Measurements from ENCODE around the gene PDE11A.

Gene PDE11A

GRCh38 chr2:177808984-177809809 lies 263.4 kb downstream of the PDE11A start:
- Histone ChIP-seq H2AFZ (no peak overlapping the region), H3K27me3 (ENCODE audit: control insufficient read depth, insufficient read depth, low read length) (no peaks in the 10 kb centered on the region), H3K9ac (no peak overlapping the region), H3K79me2 (no peaks in the 10 kb centered on the region), H3K9me3 (ENCODE audit: control insufficient read depth, low read length) (peaks cover 2% of the 10 kb centered on the region), H3K4me1 (no peaks in the 10 kb centered on the region), H3K36me3 (ENCODE audit: control insufficient read depth, insufficient read depth, low read length) (no peaks in the 10 kb centered on the region), H3K4me3 (ENCODE audit: low read depth, low read length) (no peak overlapping the region), H3K4me2 (ENCODE audit: low read length) (no peak overlapping the region), H3K27ac (no peak overlapping the region)
- no peak for TF ChIP-seq CTCF (IDR thresholded peaks at IDR 0.05)

- H3K79me2 ChIP-seq: no peaks in the 10 kb centered on the region
- H3K36me3 ChIP-seq (ENCODE audit: control insufficient read depth, insufficient read depth, low read length): no peaks in the 10 kb centered on the region
- H3K27me3 ChIP-seq (ENCODE audit: control insufficient read depth, insufficient read depth, low read length): no peaks in the 10 kb centered on the region
- no peak overlapping the region for H2AFZ ChIP-seq
- H3K4me3 ChIP-seq (ENCODE audit: low read depth, low read length): no peak overlapping the region
- no peak overlapping the region for H3K27ac ChIP-seq
- TF ChIP-seq CTCF (IDR thresholded peaks at IDR 0.05): no peak
- H3K4me1 ChIP-seq: no peaks in the 10 kb centered on the region
- peaks cover 2% of the 10 kb centered on the region for H3K9me3 ChIP-seq (ENCODE audit: control insufficient read depth, low read length)
- no peak overlapping the region for H3K4me2 ChIP-seq (ENCODE audit: low read length)
- H3K9ac ChIP-seq: no peak overlapping the region
These were observed 266.6 kb downstream of the PDE11A start for GRCh38 chr2:177806025-177806424.

GRCh38 chr2:177799531-177799930 lies 273.0 kb downstream of the PDE11A start:
- Histone ChIP-seq H3K27ac (no peak overlapping the region), H3K9ac (no peak overlapping the region), H3K36me3 (ENCODE audit: control insufficient read depth, insufficient read depth, low read length) (no peaks in the 10 kb centered on the region), H3K79me2 (no peaks in the 10 kb centered on the region), H3K4me3 (ENCODE audit: low read depth, low read length) (no peak overlapping the region), H3K9me3 (ENCODE audit: control insufficient read depth, low read length) (no peaks in the 10 kb centered on the region), H3K27me3 (ENCODE audit: control insufficient read depth, insufficient read depth, low read length) (no peaks in the 10 kb centered on the region), H3K4me1 (peaks cover 6% of the 10 kb centered on the region), H3K4me2 (ENCODE audit: low read length) (no peak overlapping the region), H2AFZ (no peak overlapping the region)
- peak; percentile 51 for TF ChIP-seq CTCF (IDR thresholded peaks at IDR 0.05)

- Histone ChIP-seq H2AFZ (no peak overlapping the region), H3K27me3 (ENCODE audit: control insufficient read depth, insufficient read depth, low read length) (no peaks in the 10 kb centered on the region), H3K4me1 (peaks cover 6% of the 10 kb centered on the region), H3K4me2 (ENCODE audit: low read length) (no peak overlapping the region), H3K27ac (no peak overlapping the region), H3K36me3 (ENCODE audit: control insufficient read depth, insufficient read depth, low read length) (no peaks in the 10 kb centered on the region), H3K79me2 (no peaks in the 10 kb centered on the region), H3K9me3 (ENCODE audit: control insufficient read depth, low read length) (no peaks in the 10 kb centered on the region), H3K9ac (no peak overlapping the region), H3K4me3 (ENCODE audit: low read depth, low read length) (no peak overlapping the region)
- TF ChIP-seq CTCF (IDR thresholded peaks at IDR 0.05): no peak
These were observed 274.8 kb downstream of the PDE11A start for GRCh38 chr2:177797808-177798207.

Data from parathyroid adenoma (tissue), 2 donors.